DOHH2 (cell line): Measurements from ENCODE around the gene RPL10.

Source experiments
- CTCF ChIP-seq: fragments of 200-600 bp; sonication (generic); IDR thresholded peaks from one replicate; pipeline ENCODE4 v1.5.1; 2014; ENCODE audit warnings: antibody characterized with exemption, mild to moderate bottlenecking, low read depth, low read length; ENCODE audit not compliant: poor library complexity, severe bottlenecking
- EZH2phosphoT487 ChIP-seq: fragments of 200-600 bp; sonication (generic); IDR thresholded peaks from 2 replicates; pipeline ENCODE4 v1.6.1; 2017; ENCODE audit warnings: borderline replicate concordance, mild to moderate bottlenecking, antibody characterized with exemption, low read length, moderate library complexity, mixed read lengths

- TF ChIP-seq CTCF (no peak), EZH2phosphoT487 (no peak)
These were observed 42.4 kb upstream of the RPL10 start for GRCh38 chrX:154355776-154356140.
